B cell (primary cell): Measurements from ENCODE around the gene NCK2. TPM values are rescaled to one million over a fixed set of nuclear protein-coding genes. Genes with fewer than 3 reads are reported as not detected.

Experiments
- ATAC-seq: fragments of 200-7000 bp; cut with Tn5 transposase; one replicate; pipeline ENCODE4 v1.10.0; 2021; ENCODE audit warnings: low read depth, mild to moderate bottlenecking, moderate number of reproducible peaks, moderate library complexity
- CTCF ChIA-PET: fragments of 350-600 bp; sonication (Branson Sonifier 250); formaldehyde crosslinking; loops from one replicate; lab custom pipeline; 2021; ENCODE audit warnings: antibody characterized with exemption, inconsistent platforms; lab: Charles Lee
- POLR2A ChIA-PET: fragments of 350-600 bp; sonication (Branson Sonifier 250); formaldehyde crosslinking; loops from one replicate; lab custom pipeline; 2021; ENCODE audit warnings: antibody characterized with exemption; lab: Charles Lee
- DNase-seq: peaks from one replicate; pipeline ENCODE4 v3.0.0; 2013
- H2AFZ ChIP-seq: 2 replicates; pipeline ENCODE4 v1.6.1; 2012; ENCODE audit warnings: mild to moderate bottlenecking, low read depth, low read length; ENCODE audit not compliant: insufficient read depth, poor library complexity, severe bottlenecking
- H3K27ac ChIP-seq, 2 donors: 1 replicate in 1 of 2; 2 replicates in 1 of 2; pipeline ENCODE4 v1.5.1; 2012 to 2013; ENCODE audit warnings: low read length in 2 of 2, mild to moderate bottlenecking in 2 of 2, moderate library complexity in 1 of 2
- H3K27me3 ChIP-seq, 4 experiments: fragments of 200-600 bp in 1 of 4; sonication (generic) in 1 of 4; replicated peaks in 1 of 4; 1 replicate in 2 of 4; 2 replicates in 2 of 4; pipeline versions ENCODE4 v1.6.1 to v1.7.0; 2013 to 2016; ENCODE audit warnings: low read length in 3 of 4, mild to moderate bottlenecking in 2 of 4, mixed read lengths in 1 of 4, moderate library complexity in 1 of 4; ENCODE audit not compliant: insufficient read depth in 4 of 4, control insufficient read depth in 3 of 4; ENCODE audit errors: control extremely low read depth in 1 of 4
- H3K36me3 ChIP-seq, 2 experiments: replicated peaks in 1 of 2; 1 replicate in 1 of 2; 2 replicates in 1 of 2; pipeline versions ENCODE4 v1.6.1 to v1.7.1; 2013; ENCODE audit warnings: low read length in 1 of 2; ENCODE audit not compliant: insufficient read depth in 2 of 2, control insufficient read depth in 1 of 2; ENCODE audit errors: control extremely low read depth in 1 of 2, extremely low read depth in 1 of 2
- H3K4me1 ChIP-seq, 2 donors: fragments of 200-600 bp in 1 of 2; sonication (generic) in 1 of 2; 1 replicate in 1 of 2; 2 replicates in 1 of 2; pipeline versions ENCODE4 v1.5.1 to v1.6.1; 2013 to 2017; ENCODE audit warnings: low read length in 2 of 2; ENCODE audit not compliant: control insufficient read depth in 2 of 2, insufficient read depth in 2 of 2
- H3K4me2 ChIP-seq: replicated peaks from 2 replicates; pipeline ENCODE3; 2012; ENCODE audit warnings: mild to moderate bottlenecking, low read depth, low read length; ENCODE audit not compliant: poor library complexity, severe bottlenecking
- H3K4me3 ChIP-seq, 5 experiments: fragments of 200-600 bp in 1 of 5; sonication (generic) in 1 of 5; 1 replicate in 3 of 5; 2 replicates in 2 of 5; pipeline versions ENCODE4 v1.5.1 to v1.7.0; 2011 to 2016; ENCODE audit warnings: low read length in 4 of 5, mild to moderate bottlenecking in 4 of 5, low read depth in 2 of 5, control low read depth in 1 of 5, moderate library complexity in 1 of 5; ENCODE audit not compliant: insufficient read depth in 1 of 5; ENCODE audit errors: control extremely low read depth in 1 of 5, extremely low read depth in 1 of 5
- H3K79me2 ChIP-seq: fragments of 200-600 bp; sonication (generic); one replicate; pipeline ENCODE4 v1.6.0; 2016; ENCODE audit warnings: low read length; ENCODE audit not compliant: control insufficient read depth, insufficient read depth
- H3K9ac ChIP-seq: fragments of 200-600 bp; sonication (generic); 2 replicates; pipeline ENCODE4 v1.6.1; 2017; ENCODE audit warnings: mild to moderate bottlenecking, low read length, moderate library complexity
- H3K9me3 ChIP-seq, 3 donors: one replicate each; pipeline versions ENCODE4 v1.6.1 to v1.7.1; 2013; ENCODE audit warnings: low read length in 2 of 3; ENCODE audit not compliant: control insufficient read depth in 2 of 3, insufficient read depth in 1 of 3; ENCODE audit errors: control extremely low read depth in 1 of 3
- H4K20me1 ChIP-seq: 2 replicates; pipeline ENCODE4 v1.6.0; 2012; ENCODE audit warnings: mild to moderate bottlenecking, low read length; ENCODE audit not compliant: insufficient read depth, control insufficient read depth, poor library complexity, severe bottlenecking
- H3K27ac Mint-ChIP-seq: one replicate; pipeline ENCODE4 v1.8.0; 2021; ENCODE audit warnings: mixed read lengths
- H3K27me3 Mint-ChIP-seq: one replicate; pipeline ENCODE4 v1.8.0; 2021; ENCODE audit warnings: mixed read lengths
- H3K4me1 Mint-ChIP-seq: one replicate; pipeline ENCODE4 v1.8.0; 2021; ENCODE audit warnings: mixed read lengths
- H3K4me3 Mint-ChIP-seq: one replicate; pipeline ENCODE4 v1.8.0; 2021; ENCODE audit warnings: mixed read lengths
- H3K9me3 Mint-ChIP-seq: one replicate; pipeline ENCODE4 v1.8.0; 2022; ENCODE audit warnings: mixed read lengths; ENCODE audit not compliant: insufficient read depth
- EZH2 ChIP-seq: IDR thresholded peaks from 2 replicates; pipeline ENCODE4 v1.6.1; 2012; ENCODE audit warnings: borderline replicate concordance, low read depth, mild to moderate bottlenecking, moderate library complexity, low read length; ENCODE audit not compliant: insufficient read depth, poor library complexity, severe bottlenecking
- WGBS: methylation state at CpG from one replicate; pipeline ENCODE4 v1.1.5; 2013; ENCODE audit warnings: missing lambda C conversion rate; ENCODE audit not compliant: insufficient coverage; 5-methylcytosine and 5-hydroxymethylcytosine counted together
- intact Hi-C: fragments of 100-400 bp; cut with micrococcal nuclease; formaldehyde crosslinking; loops from one replicate; pipeline ENCODE4 v1.10.0; 2022
- polyA plus RNA-seq: library from polyadenylated mRNA; depleted of rRNA; stranded (reverse); fragments of >200 nt; gene quantifications from 2 replicates; pipeline ENCODE4 v1.2.3, GENCODE V29; 2012
- total RNA-seq, 2 donors: library from RNA; stranded (reverse); fragments of 120-200 nt in 1 of 2; gene quantifications; 1 replicate in 1 of 2; 2 replicates in 1 of 2; pipeline versions ENCODE4 v1.2.3 to v1.2.4, GENCODE V29; 2013 to 2022
- TF ChIP-seq, protein P1 (sequence below): fragments of 200-600 bp; IDR thresholded peaks from one replicate; pipeline ENCODE4 v1.8.0; 2022; ENCODE audit warnings: antibody characterized with exemption, mild to moderate bottlenecking

Gene NCK2
- total and polyA plus RNA-seq, 2 donors (not counting 1 experiment from before 2014, with no cell fraction given), result 64.2 to 72.3 TPM

DNA sequence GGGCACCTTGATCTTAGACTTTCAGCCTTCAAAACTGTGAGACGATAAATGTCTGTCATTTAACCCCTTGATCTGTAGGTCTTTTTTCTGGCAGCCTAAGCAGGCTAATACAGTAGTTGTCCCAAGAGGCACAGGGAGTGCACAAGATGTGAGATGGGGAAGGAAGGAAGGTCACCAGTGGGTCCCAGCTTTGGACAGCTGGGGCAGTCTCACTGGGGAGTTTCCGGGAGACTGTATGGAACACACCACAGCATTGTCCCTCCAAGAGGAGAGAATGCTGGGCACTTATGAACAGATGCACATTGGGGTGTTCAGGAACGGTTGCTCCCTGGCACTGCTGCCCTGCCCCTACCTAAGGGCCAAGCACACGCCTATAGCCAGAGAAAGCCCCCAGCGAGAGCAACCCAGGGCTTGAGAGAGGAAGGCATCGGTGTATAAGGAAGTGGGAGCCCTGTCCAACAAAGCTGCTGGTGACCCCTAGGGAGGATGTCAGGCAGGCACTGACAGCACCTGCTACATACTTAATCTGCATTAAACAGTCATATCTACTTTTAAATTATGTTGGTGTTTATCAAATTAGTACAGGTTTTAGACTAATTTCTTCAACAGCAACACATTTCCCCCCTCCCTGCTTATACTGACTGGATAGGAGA is 11.6 kb upstream of the NCK2 start:
- H3K4me1 Mint-ChIP-seq, result peaks cover 47% of the 10 kb centered on the region
- TF ChIP-seq, protein P1, sequence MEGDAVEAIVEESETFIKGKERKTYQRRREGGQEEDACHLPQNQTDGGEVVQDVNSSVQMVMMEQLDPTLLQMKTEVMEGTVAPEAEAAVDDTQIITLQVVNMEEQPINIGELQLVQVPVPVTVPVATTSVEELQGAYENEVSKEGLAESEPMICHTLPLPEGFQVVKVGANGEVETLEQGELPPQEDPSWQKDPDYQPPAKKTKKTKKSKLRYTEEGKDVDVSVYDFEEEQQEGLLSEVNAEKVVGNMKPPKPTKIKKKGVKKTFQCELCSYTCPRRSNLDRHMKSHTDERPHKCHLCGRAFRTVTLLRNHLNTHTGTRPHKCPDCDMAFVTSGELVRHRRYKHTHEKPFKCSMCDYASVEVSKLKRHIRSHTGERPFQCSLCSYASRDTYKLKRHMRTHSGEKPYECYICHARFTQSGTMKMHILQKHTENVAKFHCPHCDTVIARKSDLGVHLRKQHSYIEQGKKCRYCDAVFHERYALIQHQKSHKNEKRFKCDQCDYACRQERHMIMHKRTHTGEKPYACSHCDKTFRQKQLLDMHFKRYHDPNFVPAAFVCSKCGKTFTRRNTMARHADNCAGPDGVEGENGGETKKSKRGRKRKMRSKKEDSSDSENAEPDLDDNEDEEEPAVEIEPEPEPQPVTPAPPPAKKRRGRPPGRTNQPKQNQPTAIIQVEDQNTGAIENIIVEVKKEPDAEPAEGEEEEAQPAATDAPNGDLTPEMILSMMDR, result no peak
- no peak for TF ChIP-seq EZH2

DNA sequence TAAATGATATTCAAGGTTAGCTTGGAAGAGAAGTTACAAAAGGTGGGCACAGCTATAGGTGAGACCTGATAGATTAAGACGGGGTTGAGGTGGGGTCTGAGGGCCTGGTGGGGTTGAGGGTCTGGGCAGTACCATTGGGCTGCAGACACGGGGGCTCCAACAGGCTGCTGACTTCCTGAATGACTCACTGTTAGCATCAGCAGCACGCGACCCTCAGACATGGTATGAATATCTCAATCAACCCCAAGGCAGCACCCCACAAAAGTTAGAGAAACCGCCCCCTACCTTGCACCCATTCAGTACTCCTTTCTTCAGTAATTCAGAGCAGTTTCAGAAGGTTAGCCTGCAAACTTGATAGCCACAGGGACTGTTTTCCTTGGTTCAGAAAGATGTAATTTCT is 10.8 kb upstream of the NCK2 start:
- no peak overlapping the region for H2AFZ ChIP-seq
- no peak overlapping the region for H3K9ac ChIP-seq
- TF ChIP-seq, protein P1, result no peak
- no peak for TF ChIP-seq EZH2
- Mint-ChIP-seq H3K9me3 (no peaks in the 10 kb centered on the region), H3K4me3 (no peak overlapping the region), H3K27me3 (no peaks in the 10 kb centered on the region), H3K4me1 (peaks cover 55% of the 10 kb centered on the region), H3K27ac (no peak overlapping the region)
- intact Hi-C loops, result no loop called here
- 71% methylated on average over 4 of the region's 5 CpGs for WGBS
- DNase-seq, result no peak
- peaks cover 2 to 9% (median 5%) of the 10 kb centered on the region in 3 donors for H3K9me3 ChIP-seq
- CTCF ChIA-PET, result no interaction called here
- H3K36me3 ChIP-seq, result no peaks in the 10 kb centered on the region
- no peaks in the 10 kb centered on the region for H3K27me3 ChIP-seq
- no peak for ATAC-seq
- POLR2A ChIA-PET, result no interaction called here
- no peak overlapping the region for H3K4me2 ChIP-seq
- no peaks in the 10 kb centered on the region for H3K79me2 ChIP-seq
- peaks cover 38 to 41% of the 10 kb centered on the region in 2 donors for H3K4me1 ChIP-seq
- H4K20me1 ChIP-seq, result no peaks in the 10 kb centered on the region
- no peak overlapping the region for H3K27ac ChIP-seq
- no peak overlapping the region for H3K4me3 ChIP-seq

More for the DNA sequence above, 11.6 kb upstream of the NCK2 start:
- Histone ChIP-seq H3K27me3 (no peaks in the 10 kb centered on the region), H3K4me3 (no peak overlapping the region), H3K9me3 (peaks cover 2 to 13% (median 5%) of the 10 kb centered on the region in 3 donors), H3K9ac (no peak overlapping the region), H3K79me2 (no peaks in the 10 kb centered on the region), H3K36me3 (no peaks in the 10 kb centered on the region), H3K4me1 (peaks cover 30 to 33% of the 10 kb centered on the region in 2 donors), H4K20me1 (no peaks in the 10 kb centered on the region), H3K27ac (no peak overlapping the region), H2AFZ (no peak overlapping the region), H3K4me2 (peak overlapping the region; percentile 8)
- ChIA-PET POLR2A (no interaction called here), CTCF (no interaction called here)
- no peak overlapping the region for H3K27ac Mint-ChIP-seq
- ATAC-seq (peak; percentile 60), DNase-seq (no peak)
- 76% methylated on average over 3 of the region's 6 CpGs for WGBS
- intact Hi-C loops, result no loop called here
- H3K27me3 Mint-ChIP-seq, result no peaks in the 10 kb centered on the region
- no peak overlapping the region for H3K4me3 Mint-ChIP-seq
- no peaks in the 10 kb centered on the region for H3K9me3 Mint-ChIP-seq
